BLaER1 treated with 17β-estradiol and CSF1 and Interleukin-3, amounts not matched to agents 10 nM and 100 nM (cell line): ENCODE data around the gene LYPD5.
A peak's percentile ranks its signal among the peaks of the same experiment; 100 is the strongest.

Source experiments
- H3K27ac ChIP-seq, 11 experiments: shearing (Covaris generic); formaldehyde crosslinking; 2 replicates each; pipeline ENCODE4 v1.8.1; 2022
- H3K27me3 ChIP-seq, 11 experiments: shearing (Covaris generic); formaldehyde crosslinking; 2 replicates each; pipeline ENCODE4 v1.8.1; 2022
- H3K36me3 ChIP-seq, 11 experiments: shearing (Covaris generic); formaldehyde crosslinking; 2 replicates each; pipeline ENCODE4 v1.8.1; 2022
- H3K4me1 ChIP-seq, 10 experiments: shearing (Covaris generic); formaldehyde crosslinking; 2 replicates each; pipeline ENCODE4 v1.8.1; 2022
- H3K4me2 ChIP-seq, 11 experiments: shearing (Covaris generic); formaldehyde crosslinking; 2 replicates each; pipeline ENCODE4 v1.8.1; 2022
- H3K4me3 ChIP-seq, 10 experiments: shearing (Covaris generic); formaldehyde crosslinking; 2 replicates each; pipeline ENCODE4 v1.8.1; 2022
- H3K9ac ChIP-seq, 11 experiments: shearing (Covaris generic); formaldehyde crosslinking; 2 replicates each; pipeline ENCODE4 v1.8.1; 2022
- H3K9me3 ChIP-seq, 11 experiments: shearing (Covaris generic); formaldehyde crosslinking; replicated peaks in 1 of 11; 2 replicates each; pipeline ENCODE4 v1.8.1; 2022
- H4K20me1 ChIP-seq, 11 experiments: shearing (Covaris generic); formaldehyde crosslinking; 2 replicates each; pipeline ENCODE4 v1.8.1; 2022
- Cebpa-rat ChIP-seq, 11 experiments: shearing (Covaris generic); IDR thresholded peaks; 2 replicates each; pipeline ENCODE4 v1.8.1; 2022

LYPD5 gene

GRCh38 chr19:43797118-43797517, 5.1 kb downstream of the LYPD5 start:
- Histone ChIP-seq H3K27ac (no peak overlapping the region), H3K27me3 (no peaks in the 10 kb centered on the region), H3K9me3 (peaks cover 0 to 16% (median 0%) of the 10 kb centered on the region in 11 experiments; a peak in 5 of 22 replicates), H3K36me3 (no peaks in the 10 kb centered on the region), H3K9ac (no peak overlapping the region), H3K4me3 (no peak overlapping the region), H3K4me1 (peaks cover 11 to 21% (median 19%) of the 10 kb centered on the region in 10 experiments), H4K20me1 (no peaks in the 10 kb centered on the region), H3K4me2 (no peak overlapping the region)
- TF ChIP-seq Cebpa-rat (IDR thresholded peaks at IDR 0.05) = no peak

- Histone ChIP-seq H3K4me2 (peak overlapping the region; percentile 16 to 52 (median 34); a peak in 15 of 22 replicates), H3K4me3 (no peak overlapping the region), H3K4me1 (peaks cover 9 to 25% (median 17%) of the 10 kb centered on the region in 10 experiments), H4K20me1 (no peaks in the 10 kb centered on the region), H3K9me3 (peaks cover 0 to 11% (median 0%) of the 10 kb centered on the region in 11 experiments; a peak in 3 of 22 replicates), H3K9ac (no peak overlapping the region), H3K27ac (no peak overlapping the region), H3K27me3 (no peaks in the 10 kb centered on the region), H3K36me3 (no peaks in the 10 kb centered on the region)
- no peak for TF ChIP-seq Cebpa-rat (IDR thresholded peaks at IDR 0.05)
These were observed 11.7 kb downstream of the LYPD5 start for GRCh38 chr19:43790587-43790986.

GRCh38 chr19:43789029-43789428, 13.2 kb downstream of the LYPD5 start:
- Histone ChIP-seq H4K20me1 (no peaks in the 10 kb centered on the region), H3K9me3 (no peaks in the 10 kb centered on the region), H3K4me2 (no peak overlapping the region)

GRCh38 chr19:43786665-43787064, 15.6 kb downstream of the LYPD5 start:
- Histone ChIP-seq H3K9ac (no peak overlapping the region), H3K9me3 (no peaks in the 10 kb centered on the region), H3K4me1 (peaks cover 45 to 57% (median 52%) of the 10 kb centered on the region in 10 experiments), H3K36me3 (no peaks in the 10 kb centered on the region), H3K4me3 (no peak overlapping the region), H3K4me2 (no peak overlapping the region), H3K27ac (no peak overlapping the region), H4K20me1 (no peaks in the 10 kb centered on the region), H3K27me3 (no peaks in the 10 kb centered on the region)
- no peak for TF ChIP-seq Cebpa-rat (IDR thresholded peaks at IDR 0.05)

More at GRCh38 chr19:43789029-43789428, 13.2 kb downstream of the LYPD5 start:
- no peaks in the 10 kb centered on the region for H3K27me3 ChIP-seq
- H3K4me3 ChIP-seq = no peak overlapping the region
- no peaks in the 10 kb centered on the region for H3K36me3 ChIP-seq
- no peak overlapping the region for H3K9ac ChIP-seq
- H3K4me1 ChIP-seq = peaks cover 22 to 37% (median 30%) of the 10 kb centered on the region in 10 experiments
- TF ChIP-seq Cebpa-rat (IDR thresholded peaks at IDR 0.05) = no peak
- no peak overlapping the region for H3K27ac ChIP-seq

- H4K20me1 ChIP-seq = no peaks in the 10 kb centered on the region
- peaks cover 44 to 58% (median 54%) of the 10 kb centered on the region in 10 experiments for H3K4me1 ChIP-seq
- H3K27me3 ChIP-seq = no peaks in the 10 kb centered on the region
- no peaks in the 10 kb centered on the region for H3K36me3 ChIP-seq
- peak overlapping the region; percentile 52 to 72 (median 63); a peak in 20 of 22 replicates for H3K9ac ChIP-seq
- TF ChIP-seq Cebpa-rat (IDR thresholded peaks at IDR 0.05) = no peak
- H3K9me3 ChIP-seq = no peaks in the 10 kb centered on the region
- H3K4me3 ChIP-seq = peak overlapping the region in 3 of 10 experiments; percentile 2 to 31 (median 5); a peak in 4 of 20 replicates
- peak overlapping the region; percentile 65 to 79 (median 77) for H3K27ac ChIP-seq
- peak overlapping the region; percentile 62 to 93 (median 80) for H3K4me2 ChIP-seq
These were observed 17.1 kb downstream of the LYPD5 start for GRCh38 chr19:43784981-43785808.

GRCh38 chr19:43784241-43784980, 17.8 kb downstream of the LYPD5 start:
- H3K27ac ChIP-seq = peak overlapping the region; percentile 65 to 79 (median 77)
- H3K4me3 ChIP-seq = peak overlapping the region in 3 of 10 experiments; percentile 2 to 31 (median 5); a peak in 5 of 20 replicates
- no peak for TF ChIP-seq Cebpa-rat (IDR thresholded peaks at IDR 0.05)
- H3K9me3 ChIP-seq = no peaks in the 10 kb centered on the region
- no peaks in the 10 kb centered on the region for H3K27me3 ChIP-seq
- peak overlapping the region; percentile 62 to 93 (median 80) for H3K4me2 ChIP-seq
- no peaks in the 10 kb centered on the region for H3K36me3 ChIP-seq
- H3K4me1 ChIP-seq = peaks cover 44 to 59% (median 52%) of the 10 kb centered on the region in 10 experiments
- H4K20me1 ChIP-seq = no peaks in the 10 kb centered on the region
- H3K9ac ChIP-seq = peak overlapping the region; percentile 52 to 72 (median 63); a peak in 20 of 22 replicates

- peak overlapping the region; percentile 65 to 79 (median 77); a peak in 21 of 22 replicates for H3K27ac ChIP-seq
- no peaks in the 10 kb centered on the region for H3K27me3 ChIP-seq
- no peaks in the 10 kb centered on the region for H4K20me1 ChIP-seq
- no peak for TF ChIP-seq Cebpa-rat (IDR thresholded peaks at IDR 0.05)
- no peak overlapping the region for H3K4me3 ChIP-seq
- H3K9ac ChIP-seq = peak overlapping the region in 9 of 11 experiments; percentile 52 to 72 (median 63); a peak in 11 of 22 replicates
- peak overlapping the region; percentile 62 to 93 (median 80) for H3K4me2 ChIP-seq
- peaks cover 52 to 66% (median 60%) of the 10 kb centered on the region in 10 experiments for H3K4me1 ChIP-seq
- H3K9me3 ChIP-seq = no peaks in the 10 kb centered on the region
- H3K36me3 ChIP-seq = no peaks in the 10 kb centered on the region
These were observed 18.6 kb downstream of the LYPD5 start for GRCh38 chr19:43783636-43784035.

- Histone ChIP-seq H3K9me3 (no peaks in the 10 kb centered on the region), H3K4me1 (peaks cover 61 to 75% (median 68%) of the 10 kb centered on the region in 10 experiments), H3K4me2 (peak overlapping the region in 10 of 11 experiments; percentile 29 to 98 (median 77); a peak in 19 of 22 replicates), H3K36me3 (no peaks in the 10 kb centered on the region), H3K27me3 (no peaks in the 10 kb centered on the region), H4K20me1 (no peaks in the 10 kb centered on the region; a peak in 1 of 22 replicates), H3K27ac (peak overlapping the region in 4 of 11 experiments; percentile 4 to 71 (median 30); a peak in 3 of 22 replicates), H3K4me3 (no peak overlapping the region), H3K9ac (no peak overlapping the region)
- no peak for TF ChIP-seq Cebpa-rat (IDR thresholded peaks at IDR 0.05)
These were observed 19.5 kb downstream of the LYPD5 start for GRCh38 chr19:43782689-43783231.
